ENCODE results near the gene RNPEPL1.

Gene RNPEPL1

DNA sequence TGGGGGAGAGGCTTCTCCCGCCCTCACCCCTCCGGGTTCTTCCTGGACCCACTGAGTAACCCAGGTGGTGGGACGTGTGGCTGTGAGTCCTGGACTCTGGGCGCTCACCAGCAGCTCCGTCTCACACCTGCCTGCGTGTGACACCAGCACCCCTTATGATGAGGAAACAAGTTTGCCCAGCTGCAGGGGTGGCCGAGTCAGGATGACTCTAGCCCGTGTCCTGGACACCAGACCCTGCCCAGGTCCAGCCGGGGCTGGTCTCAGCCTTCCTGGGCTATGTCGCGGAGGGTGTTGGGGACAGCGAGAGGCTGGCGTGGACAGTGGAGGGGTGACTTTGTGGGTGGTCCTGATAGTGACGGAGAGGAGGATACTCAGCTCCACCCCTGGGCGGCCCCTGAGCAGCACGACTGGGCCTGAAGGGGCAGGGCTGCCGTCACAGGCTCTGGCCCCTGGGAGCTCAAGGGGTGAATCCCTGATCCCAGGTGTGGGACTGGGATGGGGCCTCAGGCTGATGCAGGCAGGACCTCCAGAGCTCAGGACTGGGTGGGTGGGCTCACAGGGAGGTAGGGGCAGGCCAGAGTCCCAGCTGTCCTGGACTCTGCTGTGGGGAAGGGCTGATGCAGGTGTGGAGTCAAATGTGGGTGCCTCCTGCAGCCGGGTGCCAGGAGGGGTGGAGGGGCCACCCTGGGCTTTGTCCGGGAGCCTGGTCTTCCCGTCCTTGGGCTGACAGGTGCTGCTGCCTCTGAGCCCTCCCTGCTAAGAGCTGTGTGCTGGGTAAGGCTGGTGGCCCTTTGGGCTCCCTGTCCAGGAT is 60.7 kb downstream of the RNPEPL1 start:
- Mint-ChIP-seq H3K4me1 (no peaks in the 10 kb centered on the region), H3K27ac (no peak overlapping the region), H3K27me3 (ENCODE audit: low read depth) (no peaks in the 10 kb centered on the region), H3K36me3 (ENCODE audit: low read depth) (no peaks in the 10 kb centered on the region), H3K9me3 (peaks cover 15% of the 10 kb centered on the region), H3K4me3 (no peak overlapping the region)
- TF ChIP-seq, protein P1, sequence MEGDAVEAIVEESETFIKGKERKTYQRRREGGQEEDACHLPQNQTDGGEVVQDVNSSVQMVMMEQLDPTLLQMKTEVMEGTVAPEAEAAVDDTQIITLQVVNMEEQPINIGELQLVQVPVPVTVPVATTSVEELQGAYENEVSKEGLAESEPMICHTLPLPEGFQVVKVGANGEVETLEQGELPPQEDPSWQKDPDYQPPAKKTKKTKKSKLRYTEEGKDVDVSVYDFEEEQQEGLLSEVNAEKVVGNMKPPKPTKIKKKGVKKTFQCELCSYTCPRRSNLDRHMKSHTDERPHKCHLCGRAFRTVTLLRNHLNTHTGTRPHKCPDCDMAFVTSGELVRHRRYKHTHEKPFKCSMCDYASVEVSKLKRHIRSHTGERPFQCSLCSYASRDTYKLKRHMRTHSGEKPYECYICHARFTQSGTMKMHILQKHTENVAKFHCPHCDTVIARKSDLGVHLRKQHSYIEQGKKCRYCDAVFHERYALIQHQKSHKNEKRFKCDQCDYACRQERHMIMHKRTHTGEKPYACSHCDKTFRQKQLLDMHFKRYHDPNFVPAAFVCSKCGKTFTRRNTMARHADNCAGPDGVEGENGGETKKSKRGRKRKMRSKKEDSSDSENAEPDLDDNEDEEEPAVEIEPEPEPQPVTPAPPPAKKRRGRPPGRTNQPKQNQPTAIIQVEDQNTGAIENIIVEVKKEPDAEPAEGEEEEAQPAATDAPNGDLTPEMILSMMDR (IDR thresholded peaks at IDR 0.05; ENCODE audit: unreplicated experiment in 3 of 3) = no peak

DNA sequence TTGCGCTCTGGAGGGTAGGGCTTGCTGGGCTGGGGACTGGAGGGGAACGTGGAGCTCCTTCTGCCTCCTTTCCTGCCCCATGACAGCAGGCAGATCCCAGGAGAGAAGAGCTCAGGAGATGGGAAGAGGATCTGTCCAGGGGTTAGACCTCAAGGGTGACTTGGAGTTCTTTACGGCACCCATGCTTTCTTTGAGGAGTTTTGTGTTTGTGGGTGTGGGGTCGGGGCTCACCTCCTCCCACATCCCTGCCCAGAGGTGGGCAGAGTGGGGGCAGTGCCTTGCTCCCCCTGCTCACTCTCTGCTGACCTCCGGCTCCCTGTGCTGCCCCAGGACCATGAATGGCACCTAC is 61.3 kb downstream of the RNPEPL1 start:
- H3K27me3 Mint-ChIP-seq (ENCODE audit: low read depth) = no peaks in the 10 kb centered on the region

DNA sequence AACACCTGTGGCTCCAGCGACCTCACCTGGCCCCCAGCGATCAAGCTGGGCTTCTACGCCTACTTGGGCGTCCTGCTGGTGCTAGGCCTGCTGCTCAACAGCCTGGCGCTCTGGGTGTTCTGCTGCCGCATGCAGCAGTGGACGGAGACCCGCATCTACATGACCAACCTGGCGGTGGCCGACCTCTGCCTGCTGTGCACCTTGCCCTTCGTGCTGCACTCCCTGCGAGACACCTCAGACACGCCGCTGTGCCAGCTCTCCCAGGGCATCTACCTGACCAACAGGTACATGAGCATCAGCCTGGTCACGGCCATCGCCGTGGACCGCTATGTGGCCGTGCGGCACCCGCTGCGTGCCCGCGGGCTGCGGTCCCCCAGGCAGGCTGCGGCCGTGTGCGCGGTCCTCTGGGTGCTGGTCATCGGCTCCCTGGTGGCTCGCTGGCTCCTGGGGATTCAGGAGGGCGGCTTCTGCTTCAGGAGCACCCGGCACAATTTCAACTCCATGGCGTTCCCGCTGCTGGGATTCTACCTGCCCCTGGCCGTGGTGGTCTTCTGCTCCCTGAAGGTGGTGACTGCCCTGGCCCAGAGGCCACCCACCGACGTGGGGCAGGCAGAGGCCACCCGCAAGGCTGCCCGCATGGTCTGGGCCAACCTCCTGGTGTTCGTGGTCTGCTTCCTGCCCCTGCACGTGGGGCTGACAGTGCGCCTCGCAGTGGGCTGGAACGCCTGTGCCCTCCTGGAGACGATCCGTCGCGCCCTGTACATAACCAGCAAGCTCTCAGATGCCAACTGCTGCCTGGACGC is 61.9 kb downstream of the RNPEPL1 start:
- Mint-ChIP-seq H3K9me3 (peaks cover 25% of the 10 kb centered on the region), H3K4me1 (no peaks in the 10 kb centered on the region), H3K36me3 (ENCODE audit: low read depth) (no peaks in the 10 kb centered on the region), H3K27me3 (ENCODE audit: low read depth) (no peaks in the 10 kb centered on the region), H3K4me3 (no peak overlapping the region), H3K27ac (no peak overlapping the region)
- TF ChIP-seq, protein P1 (IDR thresholded peaks at IDR 0.05; ENCODE audit: unreplicated experiment in 3 of 3) = no peak

More for the DNA sequence above, 61.3 kb downstream of the RNPEPL1 start:
- TF ChIP-seq, protein P1 (IDR thresholded peaks at IDR 0.05; ENCODE audit: unreplicated experiment in 3 of 3) = no peak
- Mint-ChIP-seq H3K27ac (no peak overlapping the region), H3K4me3 (no peak overlapping the region), H3K36me3 (ENCODE audit: low read depth) (no peaks in the 10 kb centered on the region), H3K9me3 (peaks cover 20% of the 10 kb centered on the region), H3K4me1 (no peaks in the 10 kb centered on the region)
